Caco-2 (cell line): ENCODE data around the gene ODAPH. TPM values are rescaled to one million over a fixed set of nuclear protein-coding genes. Genes with fewer than 3 reads are reported as not detected.

Source experiments
- BruUV-seq: library from RNA; stranded (reverse); fragments of 400-500 nt; replicated peaks from 2 replicates; lab custom pipeline; 2021; lab: Mats Ljungman, UMichigan
- CTCF ChIA-PET: fragments of 300-600 bp; sonication (Branson Sonifier 250); formaldehyde crosslinking; loops from one replicate; lab custom pipeline; 2022; ENCODE audit warnings: antibody characterized with exemption; lab: Charles Lee
- POLR2A ChIA-PET: fragments of 300-600 bp; sonication (Branson Sonifier 250); formaldehyde crosslinking; loops from one replicate; lab custom pipeline; 2022; ENCODE audit warnings: antibody characterized with exemption; lab: Charles Lee
- DNase-seq, 2 experiments: peaks; one replicate each; pipeline versions ENCODE4 v3.0.0 to v3.0.0-alpha.2; 2020 to 2022
- H3K27me3 ChIP-seq: replicated peaks from 2 replicates; pipeline ENCODE4 v1.6.0; 2011; ENCODE audit warnings: low read length; ENCODE audit not compliant: control insufficient read depth, insufficient read depth
- H3K36me3 ChIP-seq: 2 replicates; pipeline ENCODE4 v1.5.1; 2011; ENCODE audit warnings: low read length; ENCODE audit not compliant: control insufficient read depth, insufficient read depth
- H3K4me1 ChIP-seq: fragments of 250-450 bp; sonication (Bioruptor Pico); 2 replicates; pipeline ENCODE4 v1.5.1; 2020; ENCODE audit warnings: mild to moderate bottlenecking
- H3K4me3 ChIP-seq: 2 replicates; pipeline ENCODE4 v1.5.1; 2011; ENCODE audit warnings: low read depth, mild to moderate bottlenecking, control low read depth, low read length
- H3K9me3 ChIP-seq: fragments of 250-450 bp; sonication (Bioruptor Pico); 2 replicates; pipeline ENCODE4 v1.5.1; 2020; ENCODE audit warnings: mild to moderate bottlenecking, moderate library complexity
- H3K27ac Mint-ChIP-seq: one replicate; pipeline ENCODE4 v1.8.0; 2022; ENCODE audit warnings: mixed read lengths; ENCODE audit not compliant: unreplicated experiment
- H3K27me3 Mint-ChIP-seq: one replicate; pipeline ENCODE4 v1.8.0; 2022; ENCODE audit warnings: mixed read lengths; ENCODE audit not compliant: insufficient read depth, unreplicated experiment
- H3K36me3 Mint-ChIP-seq: one replicate; pipeline ENCODE4 v1.8.0; 2022; ENCODE audit warnings: mild to moderate bottlenecking, mixed read lengths; ENCODE audit not compliant: insufficient read depth, unreplicated experiment
- H3K4me1 Mint-ChIP-seq: one replicate; pipeline ENCODE4 v1.8.0; 2022; ENCODE audit warnings: low read depth, mixed read lengths; ENCODE audit not compliant: unreplicated experiment
- H3K4me3 Mint-ChIP-seq: one replicate; pipeline ENCODE4 v1.8.0; 2022; ENCODE audit warnings: mild to moderate bottlenecking, moderate library complexity, mixed read lengths; ENCODE audit not compliant: unreplicated experiment
- H3K9me3 Mint-ChIP-seq: one replicate; pipeline ENCODE4 v1.8.0; 2022; ENCODE audit warnings: mixed read lengths; ENCODE audit not compliant: unreplicated experiment
- intact Hi-C: fragments of 100-400 bp; cut with micrococcal nuclease; formaldehyde crosslinking; loops from one replicate; pipeline ENCODE4 v1.10.0; 2022; ENCODE audit not compliant: unreplicated experiment
- total RNA-seq: library from RNA; stranded (reverse); gene quantifications from 2 replicates; pipeline ENCODE4 v1.2.3, GENCODE V29; 2022
- TF ChIP-seq, protein P1 (sequence below), 2 experiments: fragments of 200-600 bp in 1 of 2; IDR thresholded peaks; 1 replicate in 1 of 2; 2 replicates in 1 of 2; pipeline versions ENCODE4 v1.5.1 to v1.8.0; 2011 to 2022; ENCODE audit warnings: antibody characterized with exemption in 1 of 2, control low read depth in 1 of 2, inconsistent platforms in 1 of 2, low read depth in 1 of 2, low read length in 1 of 2, mild to moderate bottlenecking in 1 of 2, moderate library complexity in 1 of 2; ENCODE audit not compliant: insufficient read depth in 1 of 2, severe bottlenecking in 1 of 2, unreplicated experiment in 1 of 2

Gene ODAPH
- total RNA-seq, 1 experiment from 2014 or later, result not detected

DNA sequence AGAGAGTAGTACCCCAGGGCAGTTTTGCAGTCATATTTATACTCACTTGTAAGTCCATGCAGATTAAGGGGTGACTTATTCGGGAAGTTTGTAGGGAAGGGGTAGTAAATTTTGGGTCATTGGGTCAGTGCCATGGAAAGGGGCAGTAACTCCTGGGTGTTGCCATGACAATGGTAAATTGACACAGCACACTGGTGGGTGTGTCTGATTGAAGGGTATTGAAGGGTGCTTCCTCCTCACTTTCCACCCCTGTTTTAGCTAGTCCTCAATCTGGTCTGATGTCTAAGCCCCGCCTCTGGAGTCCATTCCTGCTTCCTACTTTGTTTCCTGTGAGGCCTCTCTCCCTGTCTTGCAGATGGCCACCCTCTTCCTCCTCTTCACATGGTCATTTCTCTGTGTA lies 11.9 kb downstream of the ODAPH start:
- Histone ChIP-seq H3K4me1 (no peaks in the 10 kb centered on the region), H3K36me3 (no peaks in the 10 kb centered on the region), H3K4me3 (no peak overlapping the region), H3K9me3 (no peaks in the 10 kb centered on the region), H3K27me3 (no peaks in the 10 kb centered on the region)
- TF ChIP-seq, protein P1, sequence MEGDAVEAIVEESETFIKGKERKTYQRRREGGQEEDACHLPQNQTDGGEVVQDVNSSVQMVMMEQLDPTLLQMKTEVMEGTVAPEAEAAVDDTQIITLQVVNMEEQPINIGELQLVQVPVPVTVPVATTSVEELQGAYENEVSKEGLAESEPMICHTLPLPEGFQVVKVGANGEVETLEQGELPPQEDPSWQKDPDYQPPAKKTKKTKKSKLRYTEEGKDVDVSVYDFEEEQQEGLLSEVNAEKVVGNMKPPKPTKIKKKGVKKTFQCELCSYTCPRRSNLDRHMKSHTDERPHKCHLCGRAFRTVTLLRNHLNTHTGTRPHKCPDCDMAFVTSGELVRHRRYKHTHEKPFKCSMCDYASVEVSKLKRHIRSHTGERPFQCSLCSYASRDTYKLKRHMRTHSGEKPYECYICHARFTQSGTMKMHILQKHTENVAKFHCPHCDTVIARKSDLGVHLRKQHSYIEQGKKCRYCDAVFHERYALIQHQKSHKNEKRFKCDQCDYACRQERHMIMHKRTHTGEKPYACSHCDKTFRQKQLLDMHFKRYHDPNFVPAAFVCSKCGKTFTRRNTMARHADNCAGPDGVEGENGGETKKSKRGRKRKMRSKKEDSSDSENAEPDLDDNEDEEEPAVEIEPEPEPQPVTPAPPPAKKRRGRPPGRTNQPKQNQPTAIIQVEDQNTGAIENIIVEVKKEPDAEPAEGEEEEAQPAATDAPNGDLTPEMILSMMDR (IDR thresholded peaks at IDR 0.05; ENCODE audit: insufficient read depth in 1 of 2, low read depth in 1 of 2, low read length in 1 of 2, severe bottlenecking in 1 of 2, unreplicated experiment in 1 of 2), result no peak
- no peaks in the 10 kb centered on the region for H3K36me3 Mint-ChIP-seq
- no peak overlapping the region for H3K4me3 Mint-ChIP-seq
- no TSS peak for BruUV-seq
- POLR2A ChIA-PET, result no interaction called here
- H3K9me3 Mint-ChIP-seq, result no peaks in the 10 kb centered on the region
- no peak overlapping the region for H3K27ac Mint-ChIP-seq
- intact Hi-C loops, result no loop called here
- no peaks in the 10 kb centered on the region for H3K4me1 Mint-ChIP-seq
- CTCF ChIA-PET, result no interaction called here
- H3K27me3 Mint-ChIP-seq, result no peaks in the 10 kb centered on the region
- DNase-seq, result no peak

DNA sequence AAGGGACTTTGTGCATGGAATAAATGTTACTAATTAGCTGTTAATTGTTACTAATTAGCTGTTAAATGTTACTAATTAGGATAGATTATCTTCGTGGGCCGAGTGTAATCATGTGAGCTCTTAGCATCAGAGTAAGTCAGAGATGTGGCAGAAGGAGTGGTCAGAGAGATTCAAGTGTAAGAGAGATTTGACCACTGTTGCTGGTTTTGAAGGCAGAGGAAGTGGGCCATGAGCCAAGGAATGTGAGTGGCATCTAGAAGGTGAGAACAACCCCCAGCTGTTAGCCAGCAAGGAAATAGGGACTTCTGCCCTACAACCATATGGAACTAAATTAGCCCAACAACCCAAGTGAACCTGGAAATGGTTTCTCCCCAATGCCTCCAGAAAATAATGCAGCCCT lies 28.2 kb downstream of the ODAPH start:
- Mint-ChIP-seq H3K4me1 (no peaks in the 10 kb centered on the region), H3K27me3 (no peaks in the 10 kb centered on the region), H3K27ac (no peak overlapping the region), H3K4me3 (no peak overlapping the region), H3K36me3 (no peaks in the 10 kb centered on the region), H3K9me3 (peaks cover 21% of the 10 kb centered on the region)
- DNase-seq, result no peak
- Histone ChIP-seq H3K4me1 (no peaks in the 10 kb centered on the region), H3K9me3 (no peaks in the 10 kb centered on the region), H3K4me3 (no peak overlapping the region), H3K36me3 (no peaks in the 10 kb centered on the region), H3K27me3 (no peaks in the 10 kb centered on the region)
- CTCF ChIA-PET, result no interaction called here
- POLR2A ChIA-PET, result no interaction called here
- BruUV-seq, result no TSS peak
- intact Hi-C loops, result no loop called here
- TF ChIP-seq, protein P1 (IDR thresholded peaks at IDR 0.05; ENCODE audit: insufficient read depth in 1 of 2, low read depth in 1 of 2, low read length in 1 of 2, severe bottlenecking in 1 of 2, unreplicated experiment in 1 of 2), result no peak

GRCh38 chr4:75593393-75593792 lies 37.5 kb downstream of the ODAPH start:
- Histone ChIP-seq H3K36me3 (no peaks in the 10 kb centered on the region), H3K4me1 (no peaks in the 10 kb centered on the region), H3K4me3 (no peak overlapping the region), H3K27me3 (no peaks in the 10 kb centered on the region), H3K9me3 (no peaks in the 10 kb centered on the region)
- Mint-ChIP-seq H3K4me3 (no peak overlapping the region), H3K27ac (no peak overlapping the region), H3K4me1 (no peaks in the 10 kb centered on the region), H3K27me3 (no peaks in the 10 kb centered on the region), H3K36me3 (no peaks in the 10 kb centered on the region), H3K9me3 (no peaks in the 10 kb centered on the region)
- POLR2A ChIA-PET, result no interaction called here
- intact Hi-C loops, result no loop called here
- DNase-seq, result no peak
- CTCF ChIA-PET, result interaction anchor here (0.5 kb wide), 1 partner anchor 48 kb away, joined by 3 read pairs; no protein-coding TSS in a partner anchor
- TF ChIP-seq, protein P1 (IDR thresholded peaks at IDR 0.05; ENCODE audit: insufficient read depth in 1 of 2, low read depth in 1 of 2, low read length in 1 of 2, severe bottlenecking in 1 of 2, unreplicated experiment in 1 of 2), result no peak
- BruUV-seq, result no TSS peak
